B cell (primary cell): ENCODE data around the gene NCAPG2.

ENCODE experiments used
- CTCF ChIP-seq: fragments of 200-600 bp; IDR thresholded peaks from one replicate; pipeline ENCODE4 v1.8.0; 2022; ENCODE audit warnings: antibody characterized with exemption, mild to moderate bottlenecking
- EZH2 ChIP-seq: IDR thresholded peaks from 2 replicates; pipeline ENCODE4 v1.6.1; 2012; ENCODE audit warnings: borderline replicate concordance, low read depth, mild to moderate bottlenecking, moderate library complexity, low read length; ENCODE audit not compliant: insufficient read depth, poor library complexity, severe bottlenecking

DNA sequence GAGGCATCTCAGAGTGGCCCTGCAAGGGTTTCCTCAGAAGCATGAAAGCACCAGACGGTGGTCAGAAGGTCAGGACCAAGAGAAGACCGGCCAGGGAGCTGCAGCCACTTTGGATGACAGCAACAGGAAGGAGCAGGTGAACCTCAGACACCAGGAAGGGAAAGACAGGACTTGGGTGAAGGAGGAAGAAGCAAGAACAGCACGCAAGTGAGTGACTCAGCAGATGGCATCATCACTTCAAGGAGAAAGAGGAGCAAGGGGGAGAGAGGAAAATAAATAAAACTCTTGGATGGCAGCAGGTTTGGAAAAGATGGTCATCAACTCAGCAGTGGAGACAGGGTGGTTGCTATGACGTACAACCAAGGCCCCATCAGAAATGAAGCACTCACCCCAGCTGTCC is 31.6 kb downstream of the NCAPG2 start:
- no peak for TF ChIP-seq CTCF
- no peak for TF ChIP-seq EZH2
